Transverse colon (tissue), 4 donors: Measurements from ENCODE around the gene RAB11FIP3. TPM values are rescaled to one million over a fixed set of nuclear protein-coding genes. Genes with fewer than 3 reads are reported as not detected.

Experiments
- DNase-seq: peaks from one replicate; pipeline ENCODE4 v3.0.0-alpha.2; 2019
- H3K27ac ChIP-seq, 4 donors: fragments of 200-600 bp; sonication (generic); 2 replicates each; pipeline ENCODE4 v1.5.1; 2016 to 2018; ENCODE audit warnings: inconsistent platforms in 4 of 4
- H3K27me3 ChIP-seq: fragments of 200-600 bp; sonication (generic); 2 replicates; pipeline ENCODE4 v1.5.1; 2017; ENCODE audit warnings: inconsistent platforms
- H3K36me3 ChIP-seq, 4 donors: fragments of 200-600 bp; sonication (generic); 2 replicates each; pipeline ENCODE4 v1.5.1; 2017 to 2019; ENCODE audit warnings: inconsistent platforms in 4 of 4
- H3K4me1 ChIP-seq, 4 donors: fragments of 200-600 bp; sonication (generic); 2 replicates each; pipeline ENCODE4 v1.5.1; 2017 to 2020; ENCODE audit warnings: inconsistent platforms in 4 of 4
- H3K4me3 ChIP-seq, 4 donors: fragments of 200-600 bp; sonication (generic); 1 replicate in 1 of 4; 2 replicates in 3 of 4; pipeline versions ENCODE4 v1.5.1 to v1.6.1; 2017 to 2019; ENCODE audit warnings: inconsistent platforms in 4 of 4
- H3K9me3 ChIP-seq, 2 donors: fragments of 200-600 bp; sonication (generic); 2 replicates each; pipeline ENCODE4 v1.5.1; 2017 to 2019; ENCODE audit warnings: inconsistent platforms in 2 of 2
- CTCF ChIP-seq, 5 experiments: fragments of 200-600 bp in 3 of 5; fragments of 450-650 bp in 2 of 5; sonication (generic) in 3 of 5; IDR thresholded peaks; 1 replicate in 2 of 5; 2 replicates in 3 of 5; pipeline ENCODE4 v1.5.1; 2016 to 2017; ENCODE audit warnings: antibody characterized with exemption in 5 of 5, inconsistent platforms in 3 of 5, mild to moderate bottlenecking in 2 of 5, moderate library complexity in 1 of 5
- EP300 ChIP-seq: sonication (generic); formaldehyde crosslinking; IDR thresholded peaks from one replicate; pipeline ENCODE4 v1.6.1; 2017; ENCODE audit warnings: antibody characterized with exemption, low read depth
- POLR2A ChIP-seq: fragments of 450-650 bp; IDR thresholded peaks from one replicate; pipeline ENCODE4 v1.6.1; 2016; ENCODE audit warnings: antibody characterized with exemption, mild to moderate bottlenecking, moderate library complexity
- POLR2AphosphoS5 ChIP-seq, 3 donors: sonication (generic); formaldehyde crosslinking; IDR thresholded peaks; one replicate each; pipeline ENCODE4 v1.6.1; 2016; ENCODE audit warnings: antibody characterized with exemption in 3 of 3
- WGBS, 2 donors: methylation state at CpG; one replicate each; pipeline ENCODE4 v1.1.5; 2018; ENCODE audit warnings: low coverage in 1 of 2; 5-methylcytosine and 5-hydroxymethylcytosine counted together
- in situ Hi-C, 4 donors: fragments of 200-750 bp; cut with MboI; loops; one replicate each; pipeline versions ENCODE4 v1.15.0 to v1.15.1; 2017; ENCODE audit warnings: low sequenced_read_pairs in 3 of 4, low pct_ligation_motif_present in 1 of 4, low pct_unique_long_range_greater_than_20kb in 1 of 4
- intact Hi-C: fragments of 100-400 bp; cut with DNase I; formaldehyde crosslinking; loops from one replicate; pipeline ENCODE4 v1.15.1; 2023; ENCODE audit warnings: low total_unique reads
- total RNA-seq, 4 donors: library from RNA; depleted of rRNA; stranded (reverse); fragments of >200 nt; gene quantifications; one replicate each; pipeline ENCODE4 v1.1.0, GENCODE V29; 2016

Gene RAB11FIP3
- total RNA-seq, 4 donors from 2014 or later: 21.6 to 56.5 (median 42.2) TPM

- no peak for DNase-seq
- in situ Hi-C loops (no loop called here), intact Hi-C loops (no loop called here)
- 7% methylated on average over 23 of the region's 62 CpGs; no CpG with 5 or more reads in 1 of the 2 donors for WGBS, 2 donors
- TF ChIP-seq CTCF (IDR thresholded peaks at IDR 0.05): no peak
- no peak for TF ChIP-seq EP300
- no peak for TF ChIP-seq POLR2AphosphoS5 (IDR thresholded peaks at IDR 0.05)
- TF ChIP-seq POLR2A: no peak
- H3K36me3 ChIP-seq: no peaks in the 10 kb centered on the region
- peaks cover 0 to 13% (median 9%) of the 10 kb centered on the region in 4 donors for H3K4me1 ChIP-seq
- no peak overlapping the region for H3K4me3 ChIP-seq
- H3K9me3 ChIP-seq: no peaks in the 10 kb centered on the region
- H3K27ac ChIP-seq: no peak overlapping the region
- H3K27me3 ChIP-seq: peaks cover 85% of the 10 kb centered on the region
Measured at GRCh38 chr16:559411-560203, 134.2 kb downstream of the RAB11FIP3 start.

- in situ Hi-C loops (no loop called here), intact Hi-C loops (no loop called here)
- DNase-seq: no peak
- Histone ChIP-seq H3K27me3 (peaks cover 92% of the 10 kb centered on the region), H3K27ac (no peak within 1 kb of the TSS), H3K4me3 (no peak within 1 kb of the TSS), H3K4me1 (peaks cover 0 to 11% (median 8%) of the 10 kb centered on the region in 4 donors), H3K36me3 (no peaks in the 10 kb centered on the region), H3K9me3 (no peaks in the 10 kb centered on the region)
- no peak for TF ChIP-seq POLR2A
- TF ChIP-seq POLR2AphosphoS5 (IDR thresholded peaks at IDR 0.05): no peak
- TF ChIP-seq CTCF (IDR thresholded peaks at IDR 0.05): no peak
- no peak for TF ChIP-seq EP300
- no CpG with 5 or more reads among the region's 84 CpGs for WGBS, 2 donors
Measured at GRCh38 chr16:560204-560700, 134.8 kb downstream of the RAB11FIP3 start, which contains the start of gene PRR35. PRR35 (plus strand) TSS chr16:560394; CDS start chr16:563295, 2,901 bp downstream.

GRCh38 chr16:560701-561412 is 135.4 kb downstream of the RAB11FIP3 start:
- Histone ChIP-seq H3K4me3 (no peak overlapping the region), H3K4me1 (peaks cover 4 to 13% (median 8%) of the 10 kb centered on the region in 4 donors)

More at GRCh38 chr16:560701-561412, 135.4 kb downstream of the RAB11FIP3 start:
- peaks cover 92% of the 10 kb centered on the region for H3K27me3 ChIP-seq
- DNase-seq: no peak
- TF ChIP-seq POLR2A (no peak), EP300 (no peak), POLR2AphosphoS5 (IDR thresholded peaks at IDR 0.05) (no peak), CTCF (IDR thresholded peaks at IDR 0.05) (no peak)
- no peaks in the 10 kb centered on the region for H3K36me3 ChIP-seq
- no peaks in the 10 kb centered on the region for H3K9me3 ChIP-seq
- no peak overlapping the region for H3K27ac ChIP-seq
- intact Hi-C loops: no loop called here
- in situ Hi-C loops: no loop called here
- 24% methylated on average over 25 of the region's 54 CpGs; no CpG with 5 or more reads in 1 of the 2 donors for WGBS, 2 donors
